ENCODE data around the gene TMEM234. TPM values are rescaled to one million over a fixed set of nuclear protein-coding genes. Genes with fewer than 3 reads are reported as not detected.

The TMEM234 gene
- total and polyA plus RNA-seq, 2 experiments from 2014 or later = 24.1 to 38.0 TPM

DNA sequence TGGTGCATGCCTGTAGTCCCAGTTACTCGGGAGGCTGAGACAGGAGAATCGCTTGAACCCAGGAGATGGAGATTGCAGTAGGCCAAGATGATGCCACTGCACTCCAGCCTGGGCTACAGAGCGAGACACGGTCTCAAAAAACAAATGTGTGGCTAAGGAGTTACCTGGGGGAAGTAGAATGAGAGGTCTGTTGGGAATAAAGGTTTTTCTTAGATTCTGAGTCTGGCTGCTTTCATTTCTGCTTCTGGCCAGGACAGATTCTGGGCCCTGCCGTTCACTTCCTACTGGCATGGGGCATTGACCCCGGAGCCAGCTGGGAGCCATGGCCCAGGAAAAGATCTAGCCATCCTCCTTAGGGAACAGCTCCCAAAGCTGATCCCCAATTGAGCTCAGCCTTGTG lies 13.7 kb downstream of the TMEM234 start:
- H3K4me1 ChIP-seq (ENCODE audit: low read depth) = no peaks in the 10 kb centered on the region
- H3K27ac ChIP-seq = no peak overlapping the region
- DNase-seq (ENCODE audit: low read depth in 1 of 2, low spot score in 1 of 2) = no peak
- H3K4me3 ChIP-seq = no peak overlapping the region
- TF ChIP-seq, protein P1, sequence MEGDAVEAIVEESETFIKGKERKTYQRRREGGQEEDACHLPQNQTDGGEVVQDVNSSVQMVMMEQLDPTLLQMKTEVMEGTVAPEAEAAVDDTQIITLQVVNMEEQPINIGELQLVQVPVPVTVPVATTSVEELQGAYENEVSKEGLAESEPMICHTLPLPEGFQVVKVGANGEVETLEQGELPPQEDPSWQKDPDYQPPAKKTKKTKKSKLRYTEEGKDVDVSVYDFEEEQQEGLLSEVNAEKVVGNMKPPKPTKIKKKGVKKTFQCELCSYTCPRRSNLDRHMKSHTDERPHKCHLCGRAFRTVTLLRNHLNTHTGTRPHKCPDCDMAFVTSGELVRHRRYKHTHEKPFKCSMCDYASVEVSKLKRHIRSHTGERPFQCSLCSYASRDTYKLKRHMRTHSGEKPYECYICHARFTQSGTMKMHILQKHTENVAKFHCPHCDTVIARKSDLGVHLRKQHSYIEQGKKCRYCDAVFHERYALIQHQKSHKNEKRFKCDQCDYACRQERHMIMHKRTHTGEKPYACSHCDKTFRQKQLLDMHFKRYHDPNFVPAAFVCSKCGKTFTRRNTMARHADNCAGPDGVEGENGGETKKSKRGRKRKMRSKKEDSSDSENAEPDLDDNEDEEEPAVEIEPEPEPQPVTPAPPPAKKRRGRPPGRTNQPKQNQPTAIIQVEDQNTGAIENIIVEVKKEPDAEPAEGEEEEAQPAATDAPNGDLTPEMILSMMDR (IDR thresholded peaks at IDR 0.05; ENCODE audit: low read depth, low read length) = no peak
- H3K36me3 ChIP-seq = no peaks in the 10 kb centered on the region
- H3K27me3 ChIP-seq = no peaks in the 10 kb centered on the region
- no peaks in the 10 kb centered on the region for H3K9me3 ChIP-seq (ENCODE audit: low read depth)

DNA sequence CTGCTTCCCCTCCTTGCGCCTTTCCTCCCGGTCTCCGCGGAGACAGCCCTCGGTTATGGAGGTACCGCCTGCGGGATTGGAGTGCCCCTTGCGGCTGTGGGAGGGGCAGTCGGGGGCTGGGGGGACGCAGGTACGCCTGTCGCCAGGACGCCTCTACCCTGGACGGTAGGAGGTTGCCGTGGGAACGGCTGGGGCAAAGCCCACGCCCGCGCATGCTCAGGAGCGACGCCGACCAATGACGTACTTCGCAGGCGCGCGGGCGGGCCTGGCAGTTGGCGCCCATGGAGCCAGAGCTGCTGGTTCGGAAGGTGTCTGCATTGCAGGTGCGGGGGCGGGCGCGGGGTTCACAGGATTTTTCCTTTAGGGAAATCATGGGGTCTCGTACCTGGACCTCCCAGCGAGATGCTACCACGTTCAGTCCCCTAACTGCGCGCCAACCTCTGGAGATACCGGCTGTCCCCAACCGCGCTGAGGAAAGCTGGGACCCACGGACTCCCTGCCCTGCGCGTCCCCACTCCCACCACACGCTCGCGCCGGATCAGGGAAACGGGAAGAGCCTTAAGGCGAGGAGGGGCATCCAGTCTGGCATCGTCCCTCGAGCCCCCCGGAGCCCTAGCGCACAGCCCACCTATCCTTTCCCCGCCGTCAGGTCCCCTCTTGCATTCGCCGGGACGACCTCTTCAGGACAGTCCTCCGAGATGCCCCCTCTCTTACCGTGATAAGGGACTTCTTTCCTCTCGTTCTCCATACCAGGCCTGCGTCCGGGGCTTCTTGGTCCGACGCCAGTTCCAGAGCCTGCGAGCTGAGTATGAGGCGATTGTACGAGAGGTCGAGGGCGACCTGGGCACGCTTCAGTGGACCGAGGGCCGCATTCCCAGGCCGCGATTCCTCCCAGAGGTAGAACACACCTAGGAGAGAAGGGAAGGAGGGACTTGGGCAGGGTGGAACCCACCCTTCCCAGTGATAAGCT lies 16.5 kb downstream of the TMEM234 start, which contains the start of gene IQCC:
TSS of gene IQCC (plus strand) at position 271 of the 970 bp plus-strand sequence. CDS start at position 282, 11 bp downstream.
- Histone ChIP-seq H3K4me3 (peak within 1 kb of the TSS; percentile 64), H3K36me3 (no peaks in the 10 kb centered on the region), H3K4me1 (ENCODE audit: low read depth) (no peaks in the 10 kb centered on the region), H3K9me3 (ENCODE audit: low read depth) (no peaks in the 10 kb centered on the region), H3K27me3 (no peaks in the 10 kb centered on the region), H3K27ac (no peak within 1 kb of the TSS)
- TF ChIP-seq, protein P1 (IDR thresholded peaks at IDR 0.05; ENCODE audit: low read depth, low read length) = no peak
- DNase-seq (ENCODE audit: low read depth in 1 of 2, low spot score in 1 of 2) = peak; percentile 84 to 94

GRCh38 chr1:32204943-32205361 lies 17.2 kb downstream of the TMEM234 start:
- Histone ChIP-seq H3K27ac (no peak overlapping the region), H3K9me3 (ENCODE audit: low read depth) (no peaks in the 10 kb centered on the region)
- no peak for DNase-seq (ENCODE audit: low read depth in 1 of 2, low spot score in 1 of 2)

DNA sequence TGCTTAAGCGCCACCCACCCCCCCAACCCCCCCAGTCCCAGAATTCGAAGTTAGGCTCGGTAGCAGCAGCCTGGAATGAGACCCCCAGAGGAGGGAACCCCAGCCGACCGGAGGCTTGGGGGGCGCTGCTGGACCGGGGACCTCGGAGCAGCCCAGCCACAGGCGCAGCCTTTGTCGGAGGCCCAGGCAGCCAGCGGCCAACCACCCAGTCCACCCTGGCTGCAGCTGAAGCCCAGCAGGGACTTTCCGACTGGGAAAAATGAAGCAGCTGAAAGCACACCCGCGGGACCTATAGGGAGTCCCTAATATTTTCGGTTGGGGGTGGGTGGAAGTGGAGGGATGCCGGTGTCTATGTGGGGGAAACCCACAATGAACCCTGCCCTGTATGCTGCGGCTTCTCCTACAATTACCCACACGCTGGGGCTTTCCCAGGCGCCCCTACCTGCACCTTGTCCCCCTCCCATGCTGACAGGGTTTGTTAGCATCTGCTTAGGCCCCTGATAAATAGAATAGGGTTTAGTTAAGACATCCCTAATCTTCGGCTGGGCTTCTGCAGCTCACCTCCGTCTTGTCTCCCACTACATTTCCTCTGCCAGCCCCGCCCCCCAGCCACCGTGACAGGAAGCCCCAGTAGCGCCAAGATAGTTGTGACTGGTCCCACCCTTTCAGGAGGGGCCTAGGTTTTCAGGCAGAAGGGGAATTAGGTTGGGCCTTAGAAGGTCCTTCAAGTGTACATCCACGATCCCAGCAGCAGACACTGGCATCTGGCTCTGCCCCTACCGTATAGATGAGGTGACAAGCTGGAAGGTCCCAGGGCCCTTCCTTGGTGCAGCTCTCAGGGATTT lies 20.9 kb downstream of the TMEM234 start:
- Histone ChIP-seq H3K36me3 (peaks cover 7% of the 10 kb centered on the region), H3K4me1 (ENCODE audit: low read depth) (peaks cover 12% of the 10 kb centered on the region), H3K4me3 (peak overlapping the region; percentile 46), H3K9me3 (ENCODE audit: low read depth) (no peaks in the 10 kb centered on the region), H3K27me3 (no peaks in the 10 kb centered on the region), H3K27ac (peak overlapping the region; percentile 77)
- peak; percentile 59 to 74 for DNase-seq (ENCODE audit: low read depth in 1 of 2, low spot score in 1 of 2)
- TF ChIP-seq, protein P1 (IDR thresholded peaks at IDR 0.05; ENCODE audit: low read depth, low read length) = no peak

More at GRCh38 chr1:32204943-32205361, 17.2 kb downstream of the TMEM234 start:
- Histone ChIP-seq H3K4me3 (peak overlapping the region; percentile 64), H3K4me1 (ENCODE audit: low read depth) (peaks cover under 1% of the 10 kb centered on the region), H3K27me3 (no peaks in the 10 kb centered on the region), H3K36me3 (no peaks in the 10 kb centered on the region)
- TF ChIP-seq, protein P1 (IDR thresholded peaks at IDR 0.05; ENCODE audit: low read depth, low read length) = no peak

Measured in cardiac muscle cell (in vitro differentiated cells and primary cell).